HK-2 (cell line): Measurements from ENCODE around the gene FAM53C.

Experiments
- DNase-seq: peaks from one replicate; pipeline ENCODE4 v3.0.0-alpha.2; 2018; ENCODE audit not compliant: unreplicated experiment

Gene FAM53C

DNA sequence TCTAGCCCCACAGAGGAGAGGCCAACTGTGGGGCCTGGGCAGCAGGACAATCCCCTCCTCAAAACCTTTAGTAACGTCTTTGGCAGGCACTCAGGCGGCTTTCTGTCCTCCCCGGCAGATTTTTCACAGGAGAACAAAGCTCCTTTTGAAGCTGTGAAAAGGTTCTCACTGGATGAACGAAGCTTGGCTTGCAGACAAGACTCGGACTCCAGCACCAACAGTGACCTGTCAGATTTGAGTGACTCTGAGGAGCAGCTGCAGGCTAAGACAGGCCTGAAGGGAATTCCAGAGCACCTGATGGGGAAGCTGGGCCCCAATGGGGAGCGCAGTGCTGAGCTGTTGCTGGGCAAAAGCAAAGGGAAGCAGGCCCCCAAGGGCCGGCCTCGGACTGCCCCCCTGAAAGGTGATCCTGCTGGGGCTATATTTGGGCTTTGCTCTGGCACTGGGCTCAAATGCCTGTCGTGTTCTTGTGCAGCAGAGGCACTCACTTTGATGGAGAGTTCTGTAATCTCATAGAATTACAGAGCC is 53.9 kb downstream of the FAM53C start:
- DNase-seq: no peak
